DMS53 treated with DMSO at 0.1 percent for 48 hours (cell line): ENCODE measurements around the gene MOSMO.
"Not testable (repeated sequence)": the region's sequence is repeated elsewhere in the genome, so short reads cannot be mapped to it uniquely, and the experiment has no call there.

Experiments used
- DNase-seq: peaks from one replicate; lab custom pipeline; 2025; ENCODE audit not compliant: unreplicated experiment; lab: John Stamatoyannopoulos, UW

The MOSMO gene

DNA sequence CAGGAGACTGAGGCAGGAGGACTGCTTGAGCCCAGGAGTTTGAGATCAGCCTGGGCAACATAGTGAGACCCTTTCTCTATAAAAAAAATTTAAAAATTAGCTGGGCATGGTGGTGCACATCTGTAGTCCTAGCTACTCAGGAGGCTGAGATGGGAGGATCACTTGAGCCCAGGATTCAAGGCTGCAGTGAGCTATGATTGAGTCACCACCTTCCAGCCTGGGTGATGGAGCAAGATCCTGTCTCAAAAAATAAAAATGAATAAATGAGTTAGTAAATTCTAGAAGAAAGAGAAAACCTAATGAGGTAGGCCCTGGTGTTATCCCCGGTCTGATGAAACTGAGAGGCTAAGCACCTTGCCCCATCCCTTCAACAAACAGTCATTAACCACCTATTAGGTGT, 5.9 kb upstream of the MOSMO start:
- not testable (repeated sequence) for DNase-seq

DNA sequence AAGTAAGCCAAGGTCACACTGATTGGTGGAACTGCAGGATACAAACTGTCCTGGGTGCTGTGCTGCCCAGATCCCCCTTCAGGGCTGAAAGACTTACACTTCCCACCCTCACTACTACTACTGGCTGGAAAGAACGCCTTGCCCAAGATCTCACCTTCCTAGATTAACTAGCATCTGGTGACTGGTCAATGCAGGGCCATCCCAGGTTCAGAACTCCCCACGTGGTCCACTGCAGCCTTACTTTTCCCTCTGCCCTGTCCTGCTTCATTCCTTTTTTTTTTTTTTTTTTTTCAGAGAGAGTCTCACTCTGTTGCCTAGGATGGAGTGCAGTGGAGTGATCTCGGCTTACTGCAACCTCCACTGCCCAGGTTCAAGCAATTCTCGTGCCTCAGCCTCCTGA, 4.7 kb upstream of the MOSMO start:
- no peak for DNase-seq

DNA sequence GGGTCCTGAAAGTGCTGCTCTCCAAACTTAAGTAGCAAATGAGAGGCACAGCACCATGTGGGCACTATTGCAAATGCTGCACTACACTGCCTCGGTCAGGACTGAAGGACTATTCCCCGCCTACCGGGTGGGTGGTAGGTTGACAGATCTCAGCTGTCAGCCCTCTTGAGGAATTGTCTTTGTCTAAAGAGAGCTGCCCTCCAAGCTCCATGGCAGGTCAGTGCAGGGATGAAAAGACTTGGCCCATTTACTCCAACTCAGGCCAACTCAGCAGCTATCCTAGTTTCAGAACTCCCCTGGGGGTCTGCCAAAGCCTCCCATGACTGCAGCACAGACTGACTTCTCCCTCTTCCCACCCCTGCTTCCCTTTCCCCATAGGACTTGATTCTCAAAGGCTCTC, 3.6 kb upstream of the MOSMO start:
- no peak for DNase-seq

DNA sequence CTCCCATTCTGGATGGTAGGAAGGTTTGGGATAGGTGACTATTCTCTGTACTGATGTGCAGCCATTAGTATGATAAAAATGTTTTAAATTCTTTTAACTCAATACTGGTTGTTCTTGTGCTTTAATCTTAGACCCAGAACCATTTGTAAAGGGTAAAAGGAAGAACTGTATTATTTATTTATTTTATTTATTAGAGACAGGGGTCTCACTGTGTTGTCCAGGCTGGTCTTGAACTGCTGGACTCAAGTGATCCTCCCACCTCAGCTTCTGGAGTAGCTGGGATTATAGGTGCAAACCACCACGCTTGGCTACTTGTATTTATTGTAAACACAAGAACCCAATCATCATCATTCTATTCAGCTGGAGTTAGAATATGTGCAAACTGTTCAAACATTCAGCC, 2.2 kb upstream of the MOSMO start:
- DNase-seq, result no peak

DNA sequence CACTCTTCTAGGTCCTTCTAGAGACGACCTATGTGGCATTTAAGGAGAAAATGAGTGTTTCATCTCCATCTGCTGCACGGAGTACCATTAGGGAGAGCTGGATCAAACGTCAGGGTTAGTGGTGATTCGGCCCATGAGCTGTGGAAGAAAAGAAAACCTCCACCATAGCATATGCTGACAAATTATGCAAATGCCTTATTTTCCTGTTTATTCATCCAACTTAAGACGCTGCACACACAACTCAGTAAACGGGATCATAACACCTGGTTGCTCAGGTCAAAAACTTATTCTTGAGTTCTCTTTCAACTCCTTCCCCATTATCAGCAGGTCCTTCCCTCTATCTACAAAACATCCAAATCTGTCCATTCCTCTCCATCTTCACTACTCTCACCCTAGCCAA, 1.3 kb upstream of the MOSMO start:
- no peak for DNase-seq

DNA sequence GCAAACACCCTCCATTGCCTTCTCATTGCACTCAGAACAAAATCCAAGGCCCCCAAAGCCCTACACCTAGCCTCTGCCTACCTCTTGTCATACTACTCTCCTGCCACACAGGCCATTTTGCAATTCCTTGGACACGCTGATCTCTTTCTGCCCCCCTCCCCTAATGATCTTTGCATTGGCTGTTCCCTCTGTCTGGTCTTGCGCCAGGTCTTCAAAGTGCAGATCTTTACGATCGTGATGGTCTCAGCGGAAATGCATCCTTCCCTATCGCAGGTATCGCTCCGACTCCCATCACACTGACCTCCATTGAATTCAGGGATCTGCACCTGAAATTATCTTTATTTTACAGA, 777 bp upstream of the MOSMO start:
- DNase-seq, result no peak

DNA sequence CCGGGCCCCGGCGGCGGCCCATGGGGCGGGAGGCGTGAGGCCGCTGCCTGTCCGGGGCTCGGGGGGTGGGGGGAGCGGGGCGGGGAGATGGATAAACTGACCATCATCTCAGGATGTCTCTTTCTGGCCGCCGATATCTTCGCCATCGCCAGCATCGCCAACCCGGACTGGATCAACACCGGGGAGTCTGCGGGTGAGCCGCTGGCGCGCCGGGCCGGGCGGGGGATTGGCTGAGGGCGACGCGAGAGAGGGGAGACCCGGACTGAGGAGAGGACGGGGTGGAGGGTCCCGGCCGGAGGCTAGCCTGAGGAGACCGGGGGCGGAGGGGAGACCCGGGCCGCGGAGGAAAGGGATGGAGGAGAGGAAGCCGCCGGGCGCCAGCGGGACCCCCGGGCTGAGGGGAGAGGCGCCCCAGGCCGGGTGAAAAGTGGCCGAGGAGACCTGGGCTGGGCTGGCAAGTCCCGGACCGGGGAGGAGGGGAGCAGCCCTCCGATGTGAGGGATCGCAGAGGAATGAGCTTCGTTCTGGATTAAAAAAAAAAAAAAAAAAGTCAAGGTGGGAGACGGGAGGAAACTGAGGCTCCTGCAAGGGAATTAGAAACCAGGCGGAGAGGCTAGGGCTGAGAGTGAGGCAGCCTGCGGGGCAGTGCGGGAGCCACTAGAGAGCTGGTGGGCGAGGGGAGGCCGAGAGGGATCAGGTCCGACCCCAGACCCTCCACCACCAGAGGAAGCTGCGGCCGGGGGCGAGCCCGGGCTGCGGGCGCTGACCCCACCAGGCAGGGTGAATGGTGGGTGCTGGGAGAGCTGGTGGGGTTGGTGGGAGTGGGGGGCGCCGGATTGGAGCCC, 526 bp downstream of the MOSMO start:
- DNase-seq, result no peak

DNA sequence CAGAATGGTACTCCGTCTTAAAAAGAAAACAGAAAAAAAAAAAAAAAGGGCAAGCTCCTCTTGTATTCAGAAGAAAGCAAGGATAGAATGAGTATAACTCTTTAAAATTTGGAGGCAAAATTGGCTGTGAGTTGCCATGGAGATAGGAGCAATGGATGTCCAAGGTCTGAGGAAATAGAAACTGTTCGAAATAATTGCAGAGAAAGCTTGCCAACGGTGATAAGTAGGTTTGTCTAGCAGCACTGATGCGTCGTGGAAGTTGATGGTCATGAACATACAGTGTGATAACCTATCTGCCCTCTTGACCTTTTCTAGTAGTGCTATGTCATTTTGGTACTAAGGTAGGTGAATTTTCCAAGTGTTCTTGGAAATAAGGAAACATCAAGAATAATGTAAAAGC, 3.0 kb downstream of the MOSMO start:
- DNase-seq, result no peak

DNA sequence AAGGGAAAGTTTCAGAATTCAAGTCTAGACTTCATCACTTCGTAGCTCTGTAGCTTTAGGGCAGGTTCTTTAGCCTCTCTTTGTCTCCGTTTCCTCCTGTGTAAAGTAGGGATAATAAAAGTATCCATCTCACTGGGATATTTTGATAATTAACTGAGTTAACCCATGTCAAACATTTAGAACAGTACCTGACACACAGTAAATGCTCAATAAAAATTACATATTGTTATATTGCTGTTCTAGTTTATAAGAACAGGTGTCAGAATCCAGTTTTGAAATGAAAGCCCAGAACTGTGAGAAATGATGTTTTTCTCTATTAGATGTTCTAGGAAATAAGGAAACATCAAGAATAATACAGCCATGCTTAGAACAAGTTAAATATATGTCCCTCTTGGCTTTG, 4.3 kb downstream of the MOSMO start:
- no peak for DNase-seq

DNA sequence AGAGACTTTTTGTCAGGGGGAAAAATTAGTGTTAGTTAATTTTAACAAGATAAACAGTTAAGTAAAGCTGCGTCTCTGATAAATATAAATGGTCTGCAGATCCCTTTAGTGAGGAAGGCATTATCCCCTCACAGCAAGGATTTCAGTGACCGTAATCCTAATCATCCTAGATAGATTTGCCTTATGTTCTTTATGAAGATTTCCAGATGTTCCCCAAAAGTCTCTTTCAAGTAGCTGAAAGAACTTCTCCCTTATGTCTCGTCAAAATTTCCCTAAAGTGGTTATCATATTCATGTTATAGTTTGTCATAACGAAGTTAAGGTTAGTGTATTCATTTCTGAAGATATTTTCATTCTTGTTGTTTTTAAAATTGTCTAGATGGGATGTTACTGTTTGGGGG, 5.6 kb downstream of the MOSMO start:
- DNase-seq, result no peak

DNA sequence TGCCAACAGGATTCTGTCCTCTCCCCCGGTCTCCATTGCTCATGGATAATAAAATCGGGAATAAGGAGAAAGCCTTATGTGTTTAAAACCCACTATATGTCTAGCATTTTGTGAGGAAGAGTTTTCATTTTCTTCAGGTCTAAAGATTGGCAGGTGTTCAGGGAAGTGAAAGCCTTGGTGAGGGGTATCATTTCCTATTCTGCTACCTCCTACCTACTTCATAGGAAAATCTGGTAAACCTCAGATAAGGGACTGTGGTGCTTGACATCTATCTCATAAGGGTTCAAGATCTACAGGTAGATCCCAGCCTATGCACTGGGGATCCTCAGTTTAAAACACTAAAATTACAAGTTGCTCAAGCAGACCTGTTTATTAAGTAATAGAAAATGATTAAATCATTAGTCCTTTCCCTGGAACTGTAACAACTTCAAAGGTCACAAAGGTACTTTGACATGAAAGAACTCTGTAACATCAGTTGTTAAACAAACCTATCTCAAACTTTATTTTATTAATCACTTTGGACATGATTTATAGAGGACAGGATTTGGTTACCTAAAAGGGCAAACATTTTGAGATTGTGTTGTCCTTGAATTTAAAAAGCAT, 6.5 kb downstream of the MOSMO start:
- DNase-seq, result no peak

DNA sequence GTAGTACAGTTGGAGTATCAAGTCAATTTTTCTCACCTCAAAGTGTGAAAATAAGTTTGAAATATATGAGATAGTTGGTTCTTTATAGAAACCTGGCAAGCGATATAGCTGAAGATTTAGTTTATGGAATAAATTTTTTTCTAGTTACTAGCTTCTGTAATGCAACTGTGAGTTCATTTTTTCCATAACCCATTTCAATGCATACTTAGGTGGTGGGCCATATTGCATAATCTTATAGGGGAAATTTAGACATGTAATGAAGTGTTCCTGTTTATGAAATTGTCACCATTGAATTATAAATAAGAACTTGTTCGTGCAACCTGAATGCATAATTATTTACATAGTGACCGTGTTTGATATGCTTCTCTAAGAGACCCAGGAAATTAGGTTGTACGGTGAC, 9.0 kb downstream of the MOSMO start:
- DNase-seq, result no peak

DNA sequence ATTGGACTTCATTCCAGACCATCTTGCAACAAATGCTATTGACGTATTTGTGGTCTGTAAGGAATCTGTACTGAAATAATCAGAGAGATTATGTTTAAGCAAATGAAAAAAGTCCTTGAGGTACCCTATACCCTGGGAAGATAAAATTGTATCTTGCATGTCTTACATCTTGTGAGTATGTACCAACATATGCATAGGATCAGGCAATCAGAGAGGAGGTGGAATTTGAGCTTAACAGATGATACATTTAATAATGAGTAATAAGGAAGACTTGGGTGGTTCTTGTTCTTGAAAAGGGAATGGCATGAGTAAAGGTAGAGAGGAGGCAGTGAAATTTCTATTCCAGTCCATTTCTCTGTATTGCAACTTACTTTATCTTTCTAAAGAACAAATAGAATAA, 10.6 kb downstream of the MOSMO start:
- DNase-seq, result no peak

DNA sequence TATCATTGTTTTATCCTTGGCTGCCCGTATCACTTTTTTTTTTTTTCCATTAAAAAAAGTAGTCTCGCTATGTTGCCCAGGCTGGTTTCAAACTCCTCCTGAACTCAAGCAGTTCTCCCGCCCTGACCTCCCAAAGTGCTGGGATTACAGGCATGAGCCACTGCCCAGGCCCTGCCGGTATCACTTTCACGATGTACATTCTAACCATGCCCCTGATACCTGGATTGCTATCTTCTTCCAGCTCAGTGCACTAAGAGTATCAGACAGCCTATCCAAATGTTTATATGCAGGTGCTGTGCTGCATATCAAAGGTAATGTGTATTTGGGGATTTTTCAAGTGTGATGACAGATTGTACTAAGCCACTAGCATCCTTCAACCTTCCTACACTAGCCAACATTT, 14.2 kb downstream of the MOSMO start:
- no peak for DNase-seq

DNA sequence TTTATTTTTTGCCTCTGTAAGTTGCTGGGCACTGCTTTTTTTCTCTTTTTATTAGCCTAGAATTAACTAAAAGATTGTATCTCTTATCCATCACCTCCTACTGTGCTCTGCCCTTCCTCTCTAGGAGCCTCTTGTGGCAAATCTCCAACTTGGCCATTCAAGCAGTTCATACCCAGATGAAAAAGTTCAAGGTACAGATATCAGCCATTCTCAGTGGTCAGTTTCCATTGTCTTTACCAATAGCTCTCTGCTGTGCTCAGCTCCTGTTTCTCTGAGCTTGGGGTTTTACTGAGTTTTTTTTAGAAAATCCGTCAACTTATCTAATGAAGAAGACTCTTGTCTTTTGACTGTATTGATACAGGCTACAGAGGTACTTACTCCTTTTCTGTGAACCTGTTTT, 15.6 kb downstream of the MOSMO start:
- no peak for DNase-seq

DNA sequence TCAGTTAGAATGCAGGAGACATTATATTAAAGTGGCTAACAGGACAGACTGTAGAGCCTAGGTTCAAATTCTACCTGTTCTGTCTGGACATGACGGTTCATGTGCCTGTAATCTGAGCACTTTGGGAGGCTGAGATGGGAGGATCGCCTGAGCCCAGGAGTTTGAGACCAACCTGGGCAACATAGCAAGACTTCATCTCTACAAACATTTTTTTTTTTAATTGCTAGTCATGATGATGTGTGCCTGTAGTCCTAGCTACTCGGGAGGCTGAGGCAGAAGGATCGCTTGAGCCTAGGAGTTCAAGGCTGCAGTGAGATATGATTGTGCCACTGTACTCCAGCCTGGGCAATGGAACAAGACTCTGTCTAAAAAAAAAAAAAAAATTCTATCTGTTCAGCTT, 16.9 kb downstream of the MOSMO start:
- DNase-seq, result not testable (repeated sequence)

DNA sequence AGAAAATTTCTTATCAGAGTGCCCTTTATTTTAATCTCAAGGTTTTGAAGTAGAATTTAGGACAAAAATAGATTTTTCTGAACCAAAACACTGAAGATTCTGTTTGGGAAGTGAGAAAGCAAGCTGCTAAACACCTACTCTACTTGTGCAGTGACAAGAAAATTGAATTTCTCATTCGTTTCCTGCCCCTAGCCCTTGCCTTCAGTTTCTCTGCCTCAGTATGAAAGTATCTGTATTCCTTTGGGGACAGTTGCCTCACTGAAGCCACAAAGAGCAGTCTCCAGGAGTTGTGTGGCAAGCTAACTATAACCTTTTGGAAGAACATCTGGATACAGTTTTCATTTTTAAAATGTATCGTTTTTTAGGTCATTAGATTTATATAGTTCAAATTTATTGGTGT, 19.7 kb downstream of the MOSMO start:
- no peak for DNase-seq

DNA sequence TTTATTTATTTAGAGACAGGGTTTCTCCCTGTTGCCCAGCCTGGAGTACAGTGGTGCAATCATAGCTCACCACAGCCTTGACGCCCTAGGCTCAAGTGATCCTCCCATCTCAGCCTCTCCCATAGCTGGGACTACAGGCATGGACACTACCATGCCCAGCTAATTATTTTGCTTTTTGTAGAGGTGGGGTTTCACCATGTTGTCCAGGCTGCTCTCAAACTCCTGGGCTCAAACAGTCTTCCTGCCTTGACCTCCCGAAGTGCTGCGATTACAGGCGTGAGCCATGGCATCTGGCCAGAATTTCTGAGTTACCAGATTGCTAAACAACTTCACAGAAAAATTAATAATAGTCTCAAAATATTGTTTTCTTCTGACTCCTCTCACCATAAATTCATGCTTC, 21.7 kb downstream of the MOSMO start:
- no peak for DNase-seq

DNA sequence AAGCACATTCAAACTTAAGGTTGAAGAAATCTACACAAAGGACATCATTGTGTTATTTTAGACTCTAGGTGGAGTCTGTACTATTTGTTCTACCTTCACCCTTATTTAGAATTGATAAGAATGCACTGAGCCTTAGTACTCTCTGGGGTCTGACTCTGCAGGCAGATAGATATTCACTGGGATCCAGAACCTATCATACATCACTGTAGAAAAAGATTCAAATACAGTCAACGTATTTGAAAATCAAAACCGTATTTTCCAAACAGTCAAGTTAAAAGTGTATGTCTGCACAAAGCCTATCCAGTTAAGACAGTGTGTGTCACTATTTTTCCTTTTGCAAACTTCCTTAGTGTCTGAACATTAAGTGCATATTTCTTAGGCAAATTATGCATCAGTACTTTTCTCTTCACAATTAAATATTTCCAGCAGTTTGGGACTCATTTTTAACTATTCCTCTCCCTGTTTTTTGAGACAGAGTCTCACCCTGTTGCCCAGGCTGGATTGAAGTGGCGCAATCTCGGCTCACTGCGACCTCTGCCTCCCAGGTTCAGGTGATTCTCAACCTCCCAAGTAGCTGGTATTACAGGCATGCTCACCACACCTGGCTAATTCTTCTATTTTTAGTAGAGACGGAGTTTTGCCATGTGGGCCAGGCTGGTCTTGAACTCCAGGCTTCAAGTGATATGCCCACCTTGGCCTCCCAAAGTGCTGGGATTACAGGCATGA, 22.3 kb downstream of the MOSMO start:
- DNase-seq, result no peak

DNA sequence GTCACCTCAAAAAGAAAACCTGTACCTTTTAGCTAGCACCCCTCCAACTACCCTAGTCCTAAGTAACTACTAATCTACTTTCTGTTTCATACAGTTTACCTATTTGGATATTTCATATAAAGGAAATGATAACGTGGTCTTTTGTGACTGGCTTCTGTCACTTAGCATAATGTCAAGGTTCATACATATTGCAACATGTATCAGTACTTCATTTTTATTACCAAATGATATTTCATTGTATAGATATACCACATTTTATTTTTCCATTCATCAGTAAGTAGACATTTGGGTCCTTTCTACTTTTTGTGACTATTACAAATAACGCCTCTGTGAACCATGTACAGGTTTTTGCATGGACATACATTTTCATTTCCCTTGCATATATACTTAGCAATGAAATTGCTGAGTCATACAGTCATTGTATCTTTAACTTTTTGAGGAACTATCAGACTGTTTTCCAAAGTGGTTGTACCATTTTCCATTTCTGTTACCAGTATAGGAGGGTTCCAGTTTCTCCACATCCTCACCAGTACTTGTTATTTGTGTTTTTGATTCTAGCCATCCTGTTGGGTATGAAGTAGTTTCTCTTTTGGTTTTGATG, 23.7 kb downstream of the MOSMO start:
- DNase-seq, result no peak

DNA sequence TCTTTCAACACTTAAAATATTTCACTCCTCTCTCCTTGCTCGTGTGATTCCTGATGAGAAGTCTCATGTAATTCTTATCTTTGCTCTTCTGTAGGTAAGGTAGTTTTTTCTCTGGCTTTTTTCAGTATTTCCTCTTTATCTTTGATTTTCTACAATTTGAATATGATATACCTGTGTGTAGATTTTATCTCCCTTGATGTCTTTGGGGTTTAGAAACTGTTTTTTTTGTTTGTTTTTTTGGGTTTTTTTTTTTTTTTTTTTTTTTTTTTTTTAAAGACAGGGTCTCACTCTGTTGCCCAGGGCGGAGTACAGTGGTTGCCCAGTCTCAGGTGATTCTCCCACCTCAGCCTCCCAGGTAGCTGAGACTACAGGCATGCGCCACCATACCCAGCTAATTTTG, 26.6 kb downstream of the MOSMO start:
- DNase-seq, result no peak

DNA sequence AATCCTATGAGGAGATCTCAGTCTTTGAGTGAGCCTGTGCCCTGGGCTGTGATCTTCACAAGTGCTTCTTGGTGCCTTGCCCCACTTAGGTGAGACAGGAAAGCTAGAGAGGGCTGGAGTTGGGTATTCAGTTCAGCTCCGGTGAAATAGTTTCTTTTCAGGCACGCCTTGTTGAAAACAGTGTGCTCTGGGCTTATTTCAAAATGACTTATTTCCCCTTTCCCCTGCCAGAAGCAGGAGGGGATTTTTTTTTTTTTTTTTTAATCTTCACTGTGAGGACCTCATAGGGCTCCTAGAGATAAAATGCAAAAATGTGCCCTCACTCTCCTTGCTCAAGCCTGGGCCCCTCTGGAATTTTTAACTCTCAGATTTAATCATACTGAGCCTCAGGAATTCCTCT, 27.2 kb downstream of the MOSMO start:
- no peak for DNase-seq
